Lower lobe of right lung (tissue), 2 donors: ENCODE measurements around the gene METTL9. TPM values are rescaled to one million over a fixed set of nuclear protein-coding genes. Genes with fewer than 3 reads are reported as not detected.
A peak's percentile ranks its signal among the peaks of the same experiment; 100 is the strongest.

Experiments
- ATAC-seq, 2 donors: fragments of 200-7000 bp; cut with Tn5 transposase; one replicate each; pipeline ENCODE4 v1.9.1; 2020 to 2022; ENCODE audit warnings: mild to moderate bottlenecking in 2 of 2, moderate library complexity in 2 of 2
- DNase-seq: peaks from one replicate; pipeline ENCODE4 v3.0.0-alpha.2; 2020
- H3K27ac ChIP-seq: fragments of 200-600 bp; one replicate; pipeline ENCODE4 v1.8.0; 2022
- H3K27me3 ChIP-seq: fragments of 200-600 bp; one replicate; pipeline ENCODE4 v1.8.0; 2022; ENCODE audit warnings: low read depth
- H3K36me3 ChIP-seq: fragments of 200-600 bp; one replicate; pipeline ENCODE4 v1.8.0; 2022; ENCODE audit warnings: mild to moderate bottlenecking
- H3K4me1 ChIP-seq: fragments of 200-600 bp; one replicate; pipeline ENCODE4 v1.8.0; 2022
- H3K4me3 ChIP-seq: fragments of 200-600 bp; one replicate; pipeline ENCODE4 v1.8.0; 2022; ENCODE audit warnings: mild to moderate bottlenecking
- H3K9me3 ChIP-seq: fragments of 200-600 bp; one replicate; pipeline ENCODE4 v1.8.0; 2022
- CTCF ChIP-seq: fragments of 200-600 bp; IDR thresholded peaks from one replicate; pipeline ENCODE4 v1.8.0; 2022; ENCODE audit warnings: antibody characterized with exemption, mild to moderate bottlenecking
- intact Hi-C: fragments of 100-400 bp; cut with DNase I; formaldehyde crosslinking; loops from one replicate; pipeline ENCODE4 v1.11.0; 2022
- total RNA-seq: library from RNA; stranded (reverse); fragmentation: NEBNext Ultra II Directional; extraction: Animal tissue kit (Norgen Biotek cat#: 25700); gene quantifications from one replicate; pipeline ENCODE4 v1.2.1, GENCODE V29; 2021
- donor health status: DM: no; HTN: yes; CAD: no; lungs with severe emphysema.

Gene METTL9
- total RNA-seq, 1 donor from 2014 or later = 74.1 TPM

GRCh38 chr16:21694609-21695008 lies 95.2 kb downstream of the METTL9 start:
- intact Hi-C loops = no loop called here
- no peak for TF ChIP-seq CTCF
- Histone ChIP-seq H3K9me3 (no peaks in the 10 kb centered on the region), H3K27ac (no peak overlapping the region), H3K4me1 (no peaks in the 10 kb centered on the region), H3K4me3 (no peak overlapping the region), H3K27me3 (no peaks in the 10 kb centered on the region), H3K36me3 (no peaks in the 10 kb centered on the region)
- ATAC-seq (no peak), DNase-seq (no peak)

DNA sequence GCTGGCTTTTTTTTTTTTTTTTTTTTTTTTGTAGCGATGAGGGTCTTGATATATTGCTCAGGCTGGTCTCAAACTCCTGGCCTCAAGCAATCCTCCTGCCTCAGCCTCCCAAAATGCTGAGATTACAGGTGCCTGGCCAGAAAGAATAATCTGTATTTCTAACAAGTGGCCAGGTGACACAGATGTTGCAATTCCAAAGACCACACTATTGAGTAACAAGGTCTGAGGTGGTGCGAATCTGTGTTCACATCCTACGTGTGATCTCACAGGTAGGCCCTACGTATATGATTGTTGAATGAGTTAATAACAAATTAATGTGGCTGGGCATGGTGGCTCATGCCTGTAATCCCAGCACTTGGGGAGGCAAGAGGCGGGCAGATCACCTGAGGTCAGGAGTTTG lies 97.7 kb downstream of the METTL9 start:
- intact Hi-C loops = no loop called here

DNA sequence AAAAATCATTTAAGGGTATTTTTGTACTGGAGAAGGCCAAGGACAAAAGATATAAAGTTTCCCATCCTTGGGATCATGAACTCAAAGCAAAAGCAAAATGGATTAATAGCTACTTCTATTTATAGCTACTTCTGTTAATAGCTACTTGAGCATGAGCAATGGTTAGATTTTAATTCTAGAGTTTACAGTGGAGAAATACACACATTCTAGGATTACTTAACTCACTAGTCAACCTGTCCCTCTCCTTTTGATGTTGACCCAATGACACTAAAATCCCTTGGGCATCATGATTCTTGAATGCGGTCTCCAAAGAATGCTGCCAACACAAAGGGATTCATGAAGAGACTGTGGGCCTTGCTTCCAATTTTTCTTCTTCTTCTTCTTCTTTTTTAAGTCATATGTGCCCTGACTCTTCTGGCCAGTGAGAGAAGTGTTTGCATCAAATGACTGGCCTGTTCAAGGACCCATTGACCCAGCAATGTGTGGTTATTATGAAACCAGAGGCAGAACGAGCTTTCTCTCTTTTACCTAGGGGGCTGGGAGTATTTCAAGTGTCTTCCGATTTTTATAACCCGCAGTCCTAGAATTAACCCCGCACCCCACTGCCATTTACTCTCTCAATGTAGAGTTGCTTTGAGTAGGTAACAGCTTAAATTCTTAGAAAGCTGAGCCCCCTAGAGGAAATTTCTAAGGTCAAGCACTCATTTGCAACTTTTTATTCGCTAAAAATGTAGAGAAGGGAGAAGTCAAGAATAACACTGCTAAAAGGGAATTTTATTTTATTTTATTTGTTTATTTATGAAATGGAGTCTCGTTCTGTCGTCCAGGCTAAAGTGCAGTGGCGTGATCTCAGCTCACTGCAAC lies 99.0 kb downstream of the METTL9 start:
- no peak overlapping the region for H3K4me3 ChIP-seq
- no peaks in the 10 kb centered on the region for H3K36me3 ChIP-seq
- H3K27me3 ChIP-seq = no peaks in the 10 kb centered on the region
- TF ChIP-seq CTCF = no peak
- ATAC-seq = peak in 1 of 2 donors; percentile 74
- H3K9me3 ChIP-seq = no peaks in the 10 kb centered on the region
- no peaks in the 10 kb centered on the region for H3K4me1 ChIP-seq
- no peak overlapping the region for H3K27ac ChIP-seq
- no peak for DNase-seq
- intact Hi-C loops = no loop called here

More for the DNA sequence above, 97.7 kb downstream of the METTL9 start:
- no peaks in the 10 kb centered on the region for H3K4me1 ChIP-seq
- DNase-seq = no peak
- no peak for TF ChIP-seq CTCF
- H3K9me3 ChIP-seq = no peaks in the 10 kb centered on the region
- H3K27ac ChIP-seq = no peak overlapping the region
- no peak for ATAC-seq
- H3K4me3 ChIP-seq = no peak overlapping the region
- H3K27me3 ChIP-seq = no peaks in the 10 kb centered on the region
- H3K36me3 ChIP-seq = no peaks in the 10 kb centered on the region

DNA sequence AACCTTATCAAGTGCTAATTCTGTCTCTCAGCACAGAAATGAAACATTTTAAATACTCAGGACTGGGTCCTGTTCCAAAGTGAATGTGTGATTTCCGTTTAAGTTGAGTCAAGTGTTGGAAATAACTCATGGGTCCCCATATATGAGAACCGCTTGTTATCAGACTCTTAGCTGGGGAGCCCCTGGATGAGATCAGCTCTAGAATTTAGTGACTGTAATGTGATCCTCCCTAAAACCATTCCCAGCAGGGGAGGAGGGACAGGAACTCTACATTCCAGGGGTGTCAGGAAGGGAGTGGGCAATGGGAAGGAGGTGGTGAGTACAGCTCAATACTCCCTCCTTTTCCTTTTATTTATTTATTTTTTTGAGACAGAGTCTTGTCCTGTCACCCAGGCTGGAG lies 101.9 kb downstream of the METTL9 start:
- no peak for TF ChIP-seq CTCF
- no peak overlapping the region for H3K27ac ChIP-seq
- H3K36me3 ChIP-seq = no peaks in the 10 kb centered on the region
- intact Hi-C loops = no loop called here
- no peaks in the 10 kb centered on the region for H3K9me3 ChIP-seq
- DNase-seq (no peak), ATAC-seq (no peak)
- no peaks in the 10 kb centered on the region for H3K4me1 ChIP-seq
- no peaks in the 10 kb centered on the region for H3K27me3 ChIP-seq
- no peak overlapping the region for H3K4me3 ChIP-seq

DNA sequence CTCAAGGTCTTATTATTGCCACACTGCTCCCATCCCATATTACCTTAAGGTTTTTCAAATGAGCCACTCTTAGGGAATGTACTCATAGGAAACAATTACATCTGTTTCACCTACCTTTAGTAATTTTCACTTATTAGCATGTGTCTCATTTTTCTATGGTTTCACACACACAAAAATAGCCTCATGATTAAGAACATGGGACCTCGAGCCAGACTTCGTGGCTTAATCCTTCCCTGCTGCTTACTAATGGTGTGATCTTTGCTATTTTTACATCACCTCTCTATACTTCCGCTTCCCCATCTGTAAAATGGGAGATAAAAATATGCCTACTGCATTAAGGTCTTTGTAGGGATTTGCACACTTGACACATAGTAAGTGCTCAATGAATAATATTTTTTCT lies 102.9 kb downstream of the METTL9 start:
- Histone ChIP-seq H3K9me3 (no peaks in the 10 kb centered on the region), H3K4me3 (no peak overlapping the region), H3K27ac (no peak overlapping the region), H3K4me1 (no peaks in the 10 kb centered on the region), H3K36me3 (no peaks in the 10 kb centered on the region), H3K27me3 (no peaks in the 10 kb centered on the region)
- DNase-seq (no peak), ATAC-seq (no peak)
- intact Hi-C loops = no loop called here
- TF ChIP-seq CTCF = no peak
